ENCODE data around the gene SLC12A1. TPM values are rescaled to one million over a fixed set of nuclear protein-coding genes. Genes with fewer than 3 reads are reported as not detected.
A peak's percentile ranks its signal among the peaks of the same experiment; 100 is the strongest.

The SLC12A1 gene
- total RNA-seq, 2 donors from 2014 or later, result not detected

GRCh38 chr15:48176957-48177356 lies 29.1 kb upstream of the SLC12A1 start:
- TF ChIP-seq POLR2A (IDR thresholded peaks at IDR 0.05) (no peak), POLR2AphosphoS5 (IDR thresholded peaks at IDR 0.05) (no peak), CTCF (IDR thresholded peaks at IDR 0.05) (no peak)
- Histone ChIP-seq H3K36me3 (no peaks in the 10 kb centered on the region), H3K27me3 (replicated peaks; ENCODE audit: insufficient read depth) (no peaks in the 10 kb centered on the region), H3K4me1 (replicated peaks) (no peaks in the 10 kb centered on the region), H3K9me3 (no peaks in the 10 kb centered on the region), H3K4me3 (no peak overlapping the region), H3K27ac (no peak overlapping the region)
- DNase-seq (ENCODE audit: low spot score), result no peak
- 72% methylated on average over 2 of the region's 2 CpGs for WGBS
- intact Hi-C loops (cut with DNase I), result no loop called here

GRCh38 chr15:48177383-48177765 lies 28.7 kb upstream of the SLC12A1 start:
- Histone ChIP-seq H3K27me3 (replicated peaks; ENCODE audit: insufficient read depth) (no peaks in the 10 kb centered on the region), H3K4me1 (replicated peaks) (no peaks in the 10 kb centered on the region), H3K36me3 (no peaks in the 10 kb centered on the region), H3K9me3 (no peaks in the 10 kb centered on the region), H3K27ac (peak overlapping the region; percentile 68 to 72), H3K4me3 (peak overlapping the region; percentile 58 to 61)
- no peak for DNase-seq (ENCODE audit: low spot score)
- intact Hi-C loops (cut with DNase I), result no loop called here
- TF ChIP-seq CTCF (IDR thresholded peaks at IDR 0.05) (no peak), POLR2A (IDR thresholded peaks at IDR 0.05) (no peak), POLR2AphosphoS5 (IDR thresholded peaks at IDR 0.05) (no peak)
- 8% methylated on average over 10 of the region's 10 CpGs for WGBS

GRCh38 chr15:48177766-48178647 lies 28.1 kb upstream of the SLC12A1 start, which contains the start of gene MYEF2:
TSS of gene MYEF2 (minus strand) at chr15:48178295. CDS start at chr15:48178237, 58 bp downstream.
- Histone ChIP-seq H3K9me3 (no peaks in the 10 kb centered on the region), H3K27ac (peak within 1 kb of the TSS; percentile 68 to 72), H3K36me3 (no peaks in the 10 kb centered on the region), H3K4me1 (replicated peaks) (no peaks in the 10 kb centered on the region), H3K4me3 (peak within 1 kb of the TSS; percentile 58 to 61), H3K27me3 (replicated peaks; ENCODE audit: insufficient read depth) (no peaks in the 10 kb centered on the region)
- TF ChIP-seq POLR2A (IDR thresholded peaks at IDR 0.05) (no peak), CTCF (IDR thresholded peaks at IDR 0.05) (peak in 1 of 4 experiments; percentile 23)
- intact Hi-C loops (cut with DNase I), result no loop called here
- peak; percentile 39 for DNase-seq (ENCODE audit: low spot score)
- 2% methylated on average over 60 of the region's 71 CpGs for WGBS

- no peak overlapping the region for H3K27ac ChIP-seq
- peak overlapping the region; percentile 58 to 61 for H3K4me3 ChIP-seq
- no peaks in the 10 kb centered on the region for H3K27me3 ChIP-seq (replicated peaks; ENCODE audit: insufficient read depth)
- intact Hi-C loops (cut with DNase I), result no loop called here
- WGBS, result 77% methylated on average over 1 of the region's 1 CpG
- DNase-seq (ENCODE audit: low spot score), result no peak
- no peaks in the 10 kb centered on the region for H3K36me3 ChIP-seq
- no peaks in the 10 kb centered on the region for H3K9me3 ChIP-seq
- TF ChIP-seq POLR2A (IDR thresholded peaks at IDR 0.05), result no peak
- TF ChIP-seq POLR2AphosphoS5 (IDR thresholded peaks at IDR 0.05), result no peak
- TF ChIP-seq CTCF (IDR thresholded peaks at IDR 0.05), result no peak
- no peaks in the 10 kb centered on the region for H3K4me1 ChIP-seq (replicated peaks)
These were observed 27.5 kb upstream of the SLC12A1 start for GRCh38 chr15:48178648-48178931.

- TF ChIP-seq POLR2A (IDR thresholded peaks at IDR 0.05) (no peak), CTCF (IDR thresholded peaks at IDR 0.05) (no peak), POLR2AphosphoS5 (IDR thresholded peaks at IDR 0.05) (no peak)
- H3K4me3 ChIP-seq, result no peak overlapping the region
- DNase-seq (ENCODE audit: low spot score), result no peak
- H3K27me3 ChIP-seq (replicated peaks; ENCODE audit: insufficient read depth), result no peaks in the 10 kb centered on the region
- H3K4me1 ChIP-seq (replicated peaks), result no peaks in the 10 kb centered on the region
- no peak overlapping the region for H3K27ac ChIP-seq
- WGBS, result 68% methylated on average over 2 of the region's 2 CpGs
- intact Hi-C loops (cut with DNase I), result no loop called here
- no peaks in the 10 kb centered on the region for H3K9me3 ChIP-seq
- H3K36me3 ChIP-seq, result no peaks in the 10 kb centered on the region
These were observed 23.4 kb upstream of the SLC12A1 start for GRCh38 chr15:48182749-48183148.
